ENCODE measurements around the gene FGF12.

DNA sequence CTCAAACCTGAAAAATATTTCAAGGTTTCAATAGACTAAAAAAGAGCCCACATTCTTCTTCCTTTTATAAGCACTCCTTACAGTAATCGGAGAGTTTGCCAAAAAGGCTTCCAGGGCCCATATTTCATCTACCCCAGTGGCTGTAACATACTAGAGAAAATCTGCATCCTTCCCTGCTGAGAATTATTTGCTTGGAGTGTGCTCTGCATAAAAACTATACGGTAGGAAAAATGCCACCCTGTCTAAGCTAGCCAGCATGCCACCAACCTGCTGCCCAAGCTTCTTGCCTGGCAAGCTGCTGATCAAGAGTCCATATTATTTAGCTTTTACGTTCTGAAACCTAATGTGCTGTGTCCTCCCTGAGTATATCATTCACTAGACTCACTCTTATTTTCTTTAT is 107.1 kb downstream of the FGF12 start:
- TF ChIP-seq, protein P1, sequence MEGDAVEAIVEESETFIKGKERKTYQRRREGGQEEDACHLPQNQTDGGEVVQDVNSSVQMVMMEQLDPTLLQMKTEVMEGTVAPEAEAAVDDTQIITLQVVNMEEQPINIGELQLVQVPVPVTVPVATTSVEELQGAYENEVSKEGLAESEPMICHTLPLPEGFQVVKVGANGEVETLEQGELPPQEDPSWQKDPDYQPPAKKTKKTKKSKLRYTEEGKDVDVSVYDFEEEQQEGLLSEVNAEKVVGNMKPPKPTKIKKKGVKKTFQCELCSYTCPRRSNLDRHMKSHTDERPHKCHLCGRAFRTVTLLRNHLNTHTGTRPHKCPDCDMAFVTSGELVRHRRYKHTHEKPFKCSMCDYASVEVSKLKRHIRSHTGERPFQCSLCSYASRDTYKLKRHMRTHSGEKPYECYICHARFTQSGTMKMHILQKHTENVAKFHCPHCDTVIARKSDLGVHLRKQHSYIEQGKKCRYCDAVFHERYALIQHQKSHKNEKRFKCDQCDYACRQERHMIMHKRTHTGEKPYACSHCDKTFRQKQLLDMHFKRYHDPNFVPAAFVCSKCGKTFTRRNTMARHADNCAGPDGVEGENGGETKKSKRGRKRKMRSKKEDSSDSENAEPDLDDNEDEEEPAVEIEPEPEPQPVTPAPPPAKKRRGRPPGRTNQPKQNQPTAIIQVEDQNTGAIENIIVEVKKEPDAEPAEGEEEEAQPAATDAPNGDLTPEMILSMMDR (IDR thresholded peaks at IDR 0.05; ENCODE audit: low read depth, low read length, poor library complexity, severe bottlenecking) = no peak
- TF ChIP-seq EZH2phosphoT487 (IDR thresholded peaks at IDR 0.05; ENCODE audit: borderline replicate concordance, low read length) = no peak

Data from DOHH2 (cell line).